Parathyroid adenoma (tissue), 2 donors: ENCODE measurements around the gene FNDC11.

Source experiments
- H2AFZ ChIP-seq: fragments of 300-600 bp; sonication (generic); one replicate; pipeline ENCODE4 v1.7.0; 2017; ENCODE audit warnings: antibody characterized with exemption, mild to moderate bottlenecking
- H3K27ac ChIP-seq: fragments of 300-600 bp; sonication (generic); one replicate; pipeline ENCODE4 v1.7.0; 2017
- H3K27me3 ChIP-seq: fragments of 300-600 bp; sonication (generic); one replicate; pipeline ENCODE4 v1.7.0; 2017; ENCODE audit warnings: low read length; ENCODE audit not compliant: control insufficient read depth, insufficient read depth
- H3K36me3 ChIP-seq: fragments of 300-600 bp; sonication (generic); one replicate; pipeline ENCODE4 v1.7.0; 2017; ENCODE audit warnings: low read length; ENCODE audit not compliant: control insufficient read depth, insufficient read depth
- H3K4me1 ChIP-seq: fragments of 300-600 bp; sonication (generic); one replicate; pipeline ENCODE4 v1.7.0; 2017; ENCODE audit warnings: control low read depth
- H3K4me2 ChIP-seq: fragments of 300-600 bp; sonication (generic); one replicate; pipeline ENCODE4 v1.7.0; 2017; ENCODE audit warnings: low read length
- H3K4me3 ChIP-seq: fragments of 300-600 bp; sonication (generic); one replicate; pipeline ENCODE4 v1.7.0; 2017; ENCODE audit warnings: low read depth, low read length
- H3K79me2 ChIP-seq: fragments of 300-600 bp; sonication (generic); one replicate; pipeline ENCODE4 v1.7.0; 2017; ENCODE audit warnings: control low read depth
- H3K9ac ChIP-seq: fragments of 300-600 bp; sonication (generic); one replicate; pipeline ENCODE4 v1.7.0; 2017; ENCODE audit warnings: mild to moderate bottlenecking
- H3K9me3 ChIP-seq: fragments of 300-600 bp; sonication (generic); one replicate; pipeline ENCODE4 v1.7.0; 2017; ENCODE audit warnings: low read length; ENCODE audit not compliant: control insufficient read depth
- CTCF ChIP-seq: fragments of 300-600 bp; sonication (generic); IDR thresholded peaks from one replicate; pipeline ENCODE4 v1.7.0; 2017; ENCODE audit warnings: antibody characterized with exemption, mild to moderate bottlenecking
- donor health status: primary hyperparathyroidism.

Gene FNDC11

GRCh38 chr20:63578224-63579016 lies 24.5 kb downstream of the FNDC11 start:
- Histone ChIP-seq H3K27ac (no peak overlapping the region), H3K4me2 (no peak overlapping the region), H3K4me1 (no peaks in the 10 kb centered on the region), H3K4me3 (no peak overlapping the region), H3K27me3 (no peaks in the 10 kb centered on the region), H3K36me3 (no peaks in the 10 kb centered on the region), H3K79me2 (no peaks in the 10 kb centered on the region), H3K9ac (no peak overlapping the region), H2AFZ (no peak overlapping the region), H3K9me3 (no peaks in the 10 kb centered on the region)
- TF ChIP-seq CTCF: no peak

GRCh38 chr20:63579017-63579694 lies 25.2 kb downstream of the FNDC11 start:
- no peak overlapping the region for H2AFZ ChIP-seq
- no peak for TF ChIP-seq CTCF
- H3K27me3 ChIP-seq: no peaks in the 10 kb centered on the region
- H3K27ac ChIP-seq: no peak overlapping the region
- H3K79me2 ChIP-seq: no peaks in the 10 kb centered on the region
- no peak overlapping the region for H3K4me3 ChIP-seq
- H3K9ac ChIP-seq: no peak overlapping the region
- no peaks in the 10 kb centered on the region for H3K9me3 ChIP-seq
- H3K4me1 ChIP-seq: no peaks in the 10 kb centered on the region
- H3K36me3 ChIP-seq: no peaks in the 10 kb centered on the region
- H3K4me2 ChIP-seq: no peak overlapping the region

- Histone ChIP-seq H3K27me3 (no peaks in the 10 kb centered on the region), H3K9me3 (no peaks in the 10 kb centered on the region), H3K4me1 (no peaks in the 10 kb centered on the region), H2AFZ (no peak overlapping the region), H3K9ac (no peak overlapping the region), H3K79me2 (no peaks in the 10 kb centered on the region), H3K4me2 (no peak overlapping the region), H3K4me3 (no peak overlapping the region), H3K36me3 (no peaks in the 10 kb centered on the region), H3K27ac (no peak overlapping the region)
- peak; percentile 36 for TF ChIP-seq CTCF
Observed at GRCh38 chr20:63580796-63581461, 27.0 kb downstream of the FNDC11 start.

DNA sequence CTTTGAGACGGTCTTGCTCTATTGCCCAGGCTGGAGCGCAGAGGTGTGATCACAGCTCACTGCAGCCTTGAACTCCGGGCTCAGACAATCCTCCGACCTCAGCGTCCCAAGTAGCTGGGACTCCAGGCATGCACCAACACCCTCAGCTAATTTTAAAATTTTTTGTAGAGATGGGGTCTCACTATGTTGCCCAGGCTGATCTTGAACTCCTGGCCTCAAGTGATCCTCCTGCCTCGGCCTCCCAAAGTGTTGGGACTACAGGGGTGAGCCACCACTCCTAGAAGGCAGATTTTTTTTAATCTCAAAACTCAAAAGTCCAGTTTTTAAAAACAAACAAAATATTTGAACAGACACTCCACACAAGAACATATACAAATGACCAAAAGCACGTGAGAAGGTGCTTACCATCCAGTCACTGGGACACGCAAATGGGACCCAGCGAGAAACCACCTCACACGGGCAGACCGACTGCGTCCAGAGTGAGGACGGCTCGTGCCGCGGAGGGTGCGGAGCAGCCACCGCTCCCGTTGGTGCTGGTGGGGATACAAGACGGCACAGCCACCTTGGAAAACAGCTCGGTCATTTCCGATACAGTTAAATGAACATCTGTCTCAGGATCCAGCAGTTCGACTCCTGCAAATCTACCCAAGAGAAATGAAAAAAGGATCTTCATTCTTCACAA lies 28.6 kb downstream of the FNDC11 start:
- Histone ChIP-seq H3K9me3 (no peaks in the 10 kb centered on the region), H3K4me1 (no peaks in the 10 kb centered on the region), H3K9ac (no peak overlapping the region), H3K27me3 (no peaks in the 10 kb centered on the region), H2AFZ (no peak overlapping the region), H3K36me3 (no peaks in the 10 kb centered on the region), H3K79me2 (no peaks in the 10 kb centered on the region), H3K4me2 (no peak overlapping the region), H3K4me3 (no peak overlapping the region), H3K27ac (no peak overlapping the region)
- TF ChIP-seq CTCF: no peak
